Stimulated activated CD4-positive, alpha-beta T cell treated with anti-CD3 and anti-CD28 coated beads, Interleukin-1b, Interleukin-23, amount 100 ng/mL, for 1 hour (primary cell): Measurements from ENCODE around the gene DISP3.

Experiments
- DNase-seq, 2 donors: peaks; one replicate each; pipeline ENCODE4 v3.0.0-alpha.2; 2020; ENCODE audit warnings: low read depth in 2 of 2

The DISP3 gene

DNA sequence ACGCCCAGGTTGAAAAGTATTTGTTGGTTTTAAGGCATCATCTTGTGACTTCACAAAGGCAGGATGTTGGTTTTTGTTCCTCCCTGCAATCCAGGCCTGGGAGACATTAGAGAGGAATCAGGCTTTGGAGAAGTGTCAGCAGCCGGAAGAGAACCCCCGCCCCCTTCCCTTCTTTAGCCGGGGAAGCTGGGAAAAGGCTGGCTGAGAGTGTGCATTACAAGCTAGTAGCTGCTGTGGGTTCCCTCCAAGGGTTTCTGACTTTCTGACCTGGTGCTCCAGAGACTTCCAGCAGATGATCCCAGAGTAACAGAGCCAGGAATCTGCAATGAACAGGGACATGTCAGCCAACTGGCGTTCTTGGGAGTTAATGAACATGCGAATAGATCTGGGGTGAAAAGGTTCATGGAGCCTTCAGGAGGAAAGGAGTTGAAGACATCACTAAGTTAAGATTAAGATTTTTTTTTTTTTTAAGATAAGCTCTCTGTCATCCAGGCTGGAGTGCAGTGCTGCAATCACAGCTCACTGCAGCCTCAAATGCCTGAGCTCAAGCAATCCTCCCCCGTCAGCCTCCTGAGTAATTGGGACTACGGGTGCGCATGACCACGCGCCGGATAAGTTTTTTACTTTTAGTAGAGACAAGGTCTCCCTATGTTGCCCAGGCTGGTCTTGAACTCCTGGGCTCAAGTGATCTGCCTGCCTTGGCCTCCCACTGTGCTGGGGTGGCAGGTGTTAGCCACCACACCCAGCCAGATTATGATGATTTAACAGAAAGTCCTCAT, 7.5 kb downstream of the DISP3 start:
- DNase-seq, result no peak

DNA sequence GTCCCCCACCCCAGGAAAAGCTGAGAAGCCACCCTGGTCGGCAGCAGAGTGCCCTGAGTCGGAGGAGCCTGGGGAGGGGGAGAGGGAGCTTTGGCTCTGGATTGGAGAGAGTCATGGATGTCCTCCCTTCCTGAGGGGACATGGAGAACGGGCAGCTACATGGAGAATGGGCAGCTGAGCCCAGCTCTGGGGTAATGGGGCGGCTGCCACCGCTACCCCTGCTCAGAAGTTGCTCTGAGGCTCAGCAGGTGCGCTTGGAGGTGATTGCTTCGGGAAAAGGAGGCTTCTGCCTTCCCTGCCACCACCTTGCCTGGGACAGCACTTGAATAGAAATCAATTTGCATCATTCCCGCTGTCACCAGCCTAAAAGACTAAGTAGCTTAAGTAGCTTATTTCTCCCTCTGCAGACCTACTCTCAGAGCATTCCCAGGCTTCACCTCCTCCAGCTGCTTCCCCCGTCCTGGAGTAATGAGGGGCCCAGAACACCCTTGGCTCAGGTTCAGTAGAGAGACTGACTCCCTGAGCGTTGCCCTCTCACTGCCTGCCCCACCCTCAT, 8.3 kb downstream of the DISP3 start:
- DNase-seq, result no peak

DNA sequence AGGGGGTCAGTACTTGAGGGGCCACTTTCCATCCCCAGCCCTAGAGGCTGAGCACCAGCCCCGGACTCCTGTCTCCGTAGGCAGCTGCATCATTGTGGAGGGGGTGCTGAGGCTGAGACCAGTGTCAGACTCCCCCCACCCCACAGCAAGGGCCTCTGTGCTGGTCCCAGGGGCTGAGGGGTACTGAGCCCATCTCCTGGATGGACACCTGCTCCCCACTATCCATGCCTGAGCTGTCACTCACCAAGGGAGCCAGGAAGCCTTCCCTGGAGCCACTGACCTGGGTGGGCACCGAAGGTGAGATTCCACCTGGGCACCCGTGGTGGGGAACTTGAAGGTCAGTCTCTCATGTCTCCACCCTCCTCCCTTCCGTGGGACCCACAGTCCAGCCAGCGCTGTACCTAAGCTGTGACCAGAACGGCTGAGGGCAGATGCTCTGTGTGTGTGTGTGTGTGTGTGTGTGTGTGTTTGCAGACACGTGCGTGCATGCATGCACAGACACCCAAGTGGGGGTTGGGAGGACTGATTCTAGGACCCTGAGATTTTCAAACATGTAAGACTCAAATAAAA, 9.3 kb downstream of the DISP3 start:
- DNase-seq, result no peak

DNA sequence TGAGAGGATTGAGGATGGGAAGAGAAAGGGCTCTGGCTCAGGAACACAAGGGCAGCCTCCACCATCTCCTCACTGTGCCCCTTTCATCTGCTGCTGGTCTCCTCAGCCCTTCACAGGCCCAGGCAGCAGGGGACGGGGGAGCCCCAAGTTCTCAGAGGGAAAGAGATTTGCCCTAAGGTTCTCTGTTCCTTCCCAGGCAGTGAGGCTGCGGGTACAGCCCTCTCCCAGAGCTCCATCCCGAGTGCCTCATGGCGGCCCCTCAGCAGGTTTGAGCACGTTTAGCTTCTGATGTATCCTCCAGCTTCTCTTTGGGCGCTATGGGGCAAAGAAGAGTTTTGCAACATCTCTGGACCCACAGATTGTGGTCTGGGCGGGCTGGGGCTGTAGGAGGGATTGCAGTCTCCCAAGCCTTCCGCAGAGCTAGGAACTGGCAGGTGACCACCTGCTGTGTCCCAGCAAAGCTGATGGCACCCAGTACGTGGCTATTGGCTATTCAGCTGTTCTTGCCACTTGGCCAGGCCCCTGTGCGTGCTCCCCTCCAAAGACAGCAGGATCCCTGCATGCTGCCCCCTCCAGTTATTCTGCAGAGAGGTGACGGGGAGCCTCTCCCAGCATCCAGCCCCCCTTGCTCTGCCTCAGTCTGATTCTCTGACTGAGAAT, 10.1 kb downstream of the DISP3 start:
- no peak for DNase-seq

DNA sequence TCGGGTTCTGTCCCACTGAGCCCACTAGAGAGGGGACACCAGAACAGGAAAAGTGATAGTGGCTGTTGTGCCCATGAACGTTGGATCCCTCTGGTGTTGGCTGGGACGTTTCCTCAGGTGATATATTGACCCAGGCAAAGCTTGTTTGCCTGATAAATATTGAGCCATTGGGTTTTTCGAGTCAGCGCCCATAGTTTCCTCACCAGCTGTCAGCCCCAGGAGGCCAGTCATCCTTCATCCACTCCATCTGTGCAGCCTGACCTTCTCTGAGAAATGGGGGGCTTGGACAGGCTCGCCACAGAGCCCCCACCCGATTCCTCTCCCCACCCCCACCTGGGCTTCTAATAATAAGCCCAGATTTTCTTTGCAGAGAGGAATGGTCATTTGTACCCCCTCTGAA, 13.3 kb downstream of the DISP3 start:
- no peak for DNase-seq

DNA sequence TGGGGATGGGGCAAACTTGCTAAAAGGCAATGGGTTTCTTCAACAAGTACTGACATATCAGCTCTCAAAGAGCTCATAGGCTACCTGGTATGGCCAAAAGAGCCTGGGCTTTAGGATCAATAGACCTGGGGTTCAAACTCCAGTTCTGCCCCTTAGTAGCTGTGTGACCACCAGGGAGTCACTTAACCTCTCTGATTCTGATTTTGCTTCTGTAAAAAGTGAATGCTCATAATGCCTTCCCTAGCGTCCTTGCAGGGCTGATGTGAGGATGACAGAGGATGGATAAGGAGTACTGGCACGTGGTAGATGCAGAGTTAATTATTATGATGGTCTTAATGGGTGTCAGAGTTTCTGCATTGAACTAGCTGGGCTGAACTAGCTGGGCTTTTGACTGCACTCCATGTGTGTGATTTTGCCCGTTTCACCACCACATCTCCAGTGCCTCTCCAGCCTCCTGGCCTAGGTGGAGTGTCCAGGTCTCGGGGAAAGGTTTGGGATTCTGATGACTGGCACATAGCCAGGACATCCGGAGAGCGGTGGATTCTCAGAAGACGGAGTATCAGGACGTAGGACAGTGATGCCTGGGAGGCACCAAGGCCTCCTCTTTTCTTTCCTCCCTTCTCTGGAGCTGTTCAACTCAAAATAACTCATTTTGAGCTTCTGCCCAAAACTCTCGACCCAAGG, 15.2 kb downstream of the DISP3 start:
- no peak for DNase-seq

DNA sequence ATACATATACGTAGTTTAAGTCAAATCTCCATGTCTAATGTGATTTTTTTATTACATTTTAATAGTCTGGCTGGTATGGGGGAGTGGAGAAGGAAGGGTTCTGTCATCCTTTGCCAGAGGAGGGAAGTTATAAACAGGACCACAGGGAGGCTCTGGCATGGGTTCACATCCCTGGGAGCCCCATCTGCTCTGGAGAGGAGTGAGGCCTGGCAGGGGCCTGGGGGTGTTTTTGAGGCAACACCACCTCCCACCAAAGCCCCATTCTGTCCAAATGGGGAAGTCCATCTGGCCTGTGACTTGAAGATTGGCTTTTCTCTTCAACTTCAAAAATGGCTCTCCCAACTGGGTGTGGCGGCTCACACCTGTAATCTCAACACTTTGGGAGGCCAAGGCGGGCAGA, 15.8 kb downstream of the DISP3 start:
- no peak for DNase-seq

DNA sequence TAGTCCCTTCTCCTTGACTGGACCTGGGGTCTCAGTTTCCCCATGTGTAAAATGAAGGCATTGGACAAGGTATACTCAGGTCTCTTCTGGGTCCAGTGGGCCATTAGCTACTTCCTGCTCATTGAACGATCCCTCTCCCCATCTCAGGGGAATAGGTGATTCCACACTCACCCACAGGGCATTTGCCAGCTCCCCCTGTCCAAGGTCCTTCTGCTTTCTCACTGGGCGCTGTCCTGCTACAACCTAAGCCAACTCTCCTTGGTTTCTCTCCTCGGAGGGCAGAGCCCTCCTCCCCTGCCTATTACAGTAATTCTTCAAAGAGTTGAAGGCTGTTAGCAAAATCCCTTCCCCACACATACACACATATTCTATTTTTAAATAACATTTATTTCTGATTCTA, 16.6 kb downstream of the DISP3 start:
- DNase-seq, result no peak

DNA sequence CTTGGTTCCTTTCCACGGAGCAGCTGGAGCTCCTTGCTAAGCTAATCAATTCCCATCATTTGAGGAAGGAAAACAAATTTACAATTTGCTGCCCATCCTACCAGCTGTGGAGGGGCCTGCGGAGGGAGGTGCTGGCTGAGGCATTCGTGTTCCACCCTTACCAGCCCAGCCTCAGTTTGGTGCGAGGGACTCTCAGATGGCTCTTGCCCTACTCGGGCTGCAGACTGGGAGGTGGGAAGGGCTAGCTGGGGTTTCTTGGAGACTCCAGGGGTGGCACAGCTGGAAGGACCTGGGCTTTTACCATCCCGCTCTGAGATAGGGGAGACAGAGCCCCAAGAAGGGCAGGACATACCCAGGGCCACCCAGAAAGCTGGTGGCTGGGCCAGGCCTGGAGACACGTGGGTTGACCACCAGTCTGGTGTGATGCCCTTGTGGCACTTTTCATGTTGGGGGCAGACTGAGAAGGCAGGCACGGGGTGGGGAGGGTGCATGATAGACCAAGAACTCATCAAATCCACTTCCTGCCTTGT, 17.7 kb downstream of the DISP3 start:
- no peak for DNase-seq

DNA sequence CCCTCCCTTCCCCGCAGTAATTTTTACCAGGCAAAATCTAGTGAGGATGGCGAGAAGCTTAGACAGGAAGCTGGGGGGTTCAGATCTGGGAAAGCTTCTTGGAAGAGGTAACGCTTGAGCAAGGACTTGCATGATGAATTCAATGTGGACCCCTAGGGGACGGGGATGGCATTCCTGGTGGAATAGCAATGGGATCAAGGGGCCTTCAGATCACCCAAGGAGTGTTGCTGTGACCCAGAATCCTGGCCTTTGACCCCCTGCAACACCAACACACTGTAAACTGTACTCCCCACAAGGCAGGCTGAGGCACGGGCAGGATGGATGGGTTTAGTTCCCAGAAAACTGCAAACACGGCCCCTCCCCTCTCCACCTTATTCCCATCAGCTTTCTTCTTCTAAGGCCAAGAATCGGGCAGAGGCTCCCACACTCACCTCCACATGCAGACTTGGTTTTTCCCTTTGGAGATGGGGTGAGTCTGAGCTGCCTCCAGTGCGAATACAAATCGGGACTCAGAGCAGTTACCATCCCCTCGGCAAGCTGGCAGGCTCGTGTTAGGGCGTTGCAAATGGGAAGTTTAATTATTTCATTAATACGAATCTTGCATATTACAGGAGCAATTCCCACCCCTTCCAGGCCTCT, 20.1 kb downstream of the DISP3 start:
- no peak for DNase-seq

DNA sequence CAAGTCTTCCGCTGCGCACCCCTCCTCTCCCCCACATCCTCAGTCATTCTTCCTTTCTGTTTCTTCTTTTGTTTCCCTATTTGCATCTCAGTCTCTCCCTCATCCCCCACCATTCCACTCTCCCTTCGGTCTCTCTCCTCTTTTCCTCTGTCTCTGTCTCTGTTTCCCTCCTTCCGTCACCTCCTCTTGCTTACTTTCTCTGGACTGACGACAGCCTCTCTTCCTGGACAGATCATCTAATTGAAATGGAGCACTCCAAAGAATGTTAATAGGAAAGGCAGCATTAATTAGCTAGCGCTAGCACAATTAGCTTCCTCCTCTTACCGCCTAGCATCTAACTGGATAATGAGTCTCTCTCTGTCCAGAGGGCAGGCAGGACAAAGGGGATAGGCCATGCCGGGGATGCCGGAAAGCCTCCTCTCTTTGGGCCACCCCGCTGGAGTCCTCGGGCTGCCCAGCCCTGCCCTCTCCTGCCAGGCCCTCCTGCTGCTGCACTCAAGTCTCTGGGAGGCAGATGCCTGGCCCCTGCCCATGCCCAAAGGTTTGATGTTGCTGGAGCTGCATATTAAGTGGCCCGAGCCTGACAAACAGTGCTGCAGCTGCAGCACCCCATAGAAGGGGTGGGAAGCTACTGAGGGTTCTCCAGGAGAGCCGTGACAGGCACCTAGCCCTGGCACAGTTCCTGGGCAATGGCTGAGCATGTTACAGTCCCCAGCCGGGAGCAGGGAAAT, 20.8 kb downstream of the DISP3 start:
- DNase-seq, result no peak

DNA sequence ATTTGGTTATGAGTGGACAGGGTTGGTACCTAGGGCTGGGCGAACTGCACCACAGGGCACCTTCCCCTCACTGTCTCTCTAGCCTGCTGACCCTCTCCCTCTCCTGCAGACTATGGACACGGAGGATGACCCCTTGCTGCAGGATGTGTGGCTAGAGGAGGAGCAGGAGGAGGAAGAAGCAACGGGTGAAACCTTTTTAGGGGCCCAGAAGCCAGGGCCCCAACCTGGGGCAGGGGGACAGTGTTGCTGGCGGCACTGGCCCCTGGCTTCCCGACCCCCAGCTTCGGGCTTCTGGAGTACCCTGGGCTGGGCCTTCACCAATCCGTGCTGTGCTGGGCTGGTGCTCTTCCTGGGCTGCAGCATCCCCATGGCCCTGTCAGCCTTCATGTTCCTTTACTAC, 21.9 kb downstream of the DISP3 start:
- DNase-seq, result no peak

DNA sequence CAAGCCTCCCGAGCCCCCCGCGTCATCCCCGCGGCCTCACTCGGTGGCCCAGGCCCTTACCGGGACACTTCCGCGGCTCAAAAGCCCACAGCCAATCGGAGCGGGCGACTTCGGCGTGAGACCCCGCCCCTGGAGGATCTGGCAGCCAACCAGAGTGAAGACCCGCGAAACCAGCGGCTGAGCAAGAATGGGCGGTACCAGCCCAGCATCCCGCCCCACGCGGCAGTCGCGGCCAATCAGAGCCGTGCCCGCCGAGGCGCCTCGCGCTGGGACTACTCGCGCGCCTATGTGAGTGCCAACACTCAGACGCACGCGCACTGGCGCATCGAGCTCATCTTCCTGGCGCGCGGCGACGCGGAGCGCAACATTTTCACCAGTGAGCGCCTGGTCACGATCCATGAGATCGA, 22.5 kb downstream of the DISP3 start:
- no peak for DNase-seq

DNA sequence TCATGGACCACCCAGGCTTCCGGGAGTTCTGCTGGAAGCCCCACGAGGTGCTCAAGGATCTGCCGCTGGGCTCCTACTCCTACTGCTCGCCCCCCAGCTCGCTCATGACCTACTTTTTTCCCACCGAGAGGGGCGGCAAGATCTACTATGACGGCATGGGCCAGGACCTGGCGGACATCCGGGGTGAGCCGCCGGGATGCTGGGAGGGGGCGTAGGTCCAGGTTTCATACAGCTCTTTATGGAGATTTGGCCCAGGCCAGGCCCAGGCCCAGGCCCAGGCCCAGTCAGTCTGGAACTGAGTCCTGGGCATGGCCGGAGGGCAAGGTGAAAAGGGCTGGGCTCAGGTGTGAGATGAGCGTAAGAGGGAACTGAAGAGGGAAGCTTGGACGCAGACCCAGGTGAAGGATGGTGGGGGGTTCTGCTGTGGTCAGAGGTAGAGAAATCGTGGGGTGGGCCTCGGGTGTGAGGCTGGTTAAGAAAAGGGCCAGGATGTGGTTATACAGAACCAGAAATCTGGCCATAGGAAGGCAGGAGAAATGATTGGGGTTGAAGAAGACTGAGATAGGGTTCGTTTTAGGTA, 23.0 kb downstream of the DISP3 start:
- DNase-seq, result no peak

DNA sequence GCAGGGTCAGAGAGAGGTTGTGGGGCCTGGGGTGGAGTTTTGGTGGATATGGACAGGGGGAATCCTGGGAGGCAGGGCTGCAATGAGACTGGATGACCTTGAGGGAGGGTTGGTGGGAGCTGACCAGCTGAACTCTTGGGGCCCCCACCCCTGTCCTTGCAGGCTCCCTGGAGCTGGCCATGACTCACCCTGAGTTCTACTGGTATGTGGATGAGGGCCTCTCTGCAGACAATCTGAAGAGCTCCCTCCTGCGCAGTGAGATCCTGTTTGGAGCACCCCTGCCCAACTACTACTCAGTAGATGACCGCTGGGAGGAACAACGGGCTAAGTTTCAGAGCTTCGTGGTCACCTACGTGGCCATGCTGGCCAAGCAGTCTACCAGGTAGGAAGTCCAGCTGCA, 23.6 kb downstream of the DISP3 start:
- no peak for DNase-seq

DNA sequence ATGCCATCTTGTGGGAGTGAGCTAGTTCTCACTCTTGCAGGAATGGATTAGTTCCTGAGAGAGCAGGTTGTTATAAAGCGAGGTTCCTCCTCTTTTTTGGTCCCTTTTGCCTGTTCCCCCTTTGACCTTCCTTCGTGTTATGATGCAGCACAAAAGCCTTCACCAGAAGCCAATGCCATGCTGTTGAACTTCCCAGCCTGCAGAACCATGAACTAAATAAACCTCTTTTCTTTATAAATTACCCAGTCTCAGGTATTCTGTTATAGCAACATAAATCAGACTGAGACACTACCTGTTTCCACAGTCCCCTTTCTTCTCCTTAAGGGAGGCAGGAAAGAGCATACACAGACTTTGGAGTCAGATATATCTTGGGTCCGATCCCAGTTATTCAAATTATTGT, 25.6 kb downstream of the DISP3 start:
- DNase-seq, result no peak

DNA sequence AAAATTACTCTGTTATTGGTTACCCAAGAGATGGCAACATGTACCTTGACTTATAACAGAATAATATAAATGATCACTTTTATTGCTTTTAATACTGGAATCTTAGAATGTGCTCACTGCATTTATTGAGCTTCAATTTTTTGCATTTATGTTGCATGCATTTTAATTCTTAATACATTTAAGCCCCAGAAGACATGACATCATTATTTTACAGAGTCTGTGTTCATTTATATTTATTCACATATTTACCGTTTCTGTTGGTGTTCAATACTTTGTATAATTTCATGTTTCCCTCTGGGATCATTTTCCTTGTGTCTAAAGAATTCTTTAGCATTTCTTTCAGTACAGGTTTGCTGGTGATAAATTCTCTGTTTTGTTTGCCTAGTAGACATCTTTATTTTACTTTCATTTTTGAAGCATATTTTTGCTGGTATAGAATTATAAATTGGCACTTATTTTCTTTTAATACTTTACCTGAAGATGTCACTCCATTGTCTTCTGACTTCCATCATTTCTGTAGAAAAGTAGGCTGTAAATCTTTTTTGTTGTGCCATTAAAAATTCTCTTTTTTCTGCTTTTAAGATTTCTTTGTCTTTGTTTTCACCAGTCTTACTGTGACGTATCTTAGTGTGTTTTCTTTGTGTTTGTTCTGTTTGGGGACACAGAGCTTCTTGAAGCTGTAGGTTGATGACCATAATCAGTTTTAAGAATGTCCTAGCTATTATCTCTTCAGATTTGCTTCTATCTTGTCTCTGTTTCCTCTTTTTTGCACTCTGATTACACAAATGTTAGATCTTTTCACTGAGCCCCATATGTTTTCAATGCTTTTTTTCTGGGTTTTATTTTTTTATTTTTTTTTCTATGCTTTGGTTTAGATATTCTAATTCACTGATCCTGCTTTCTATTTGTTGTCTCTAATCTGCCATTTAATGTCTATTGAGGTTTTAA, 26.9 kb downstream of the DISP3 start:
- DNase-seq, result no peak

DNA sequence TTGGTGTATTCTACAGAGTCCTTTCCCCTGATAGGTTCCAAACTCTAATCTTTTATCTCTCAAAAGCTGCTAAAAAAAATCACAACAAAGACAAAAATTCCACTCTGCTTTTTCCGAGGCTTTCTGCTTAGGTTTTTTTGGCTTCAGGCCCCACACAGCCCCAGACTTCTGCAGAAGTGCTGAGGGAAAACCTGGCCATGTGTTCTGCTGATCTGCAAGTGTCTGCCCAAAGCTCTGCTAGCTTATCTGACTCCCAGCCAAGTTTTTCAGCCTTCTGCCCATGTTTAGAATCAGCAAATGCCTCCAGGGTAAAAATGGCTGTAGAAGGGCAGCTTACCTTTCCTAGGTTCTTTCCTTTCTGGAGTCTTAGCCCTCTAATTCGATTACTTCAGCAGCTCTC, 28.4 kb downstream of the DISP3 start:
- no peak for DNase-seq

DNA sequence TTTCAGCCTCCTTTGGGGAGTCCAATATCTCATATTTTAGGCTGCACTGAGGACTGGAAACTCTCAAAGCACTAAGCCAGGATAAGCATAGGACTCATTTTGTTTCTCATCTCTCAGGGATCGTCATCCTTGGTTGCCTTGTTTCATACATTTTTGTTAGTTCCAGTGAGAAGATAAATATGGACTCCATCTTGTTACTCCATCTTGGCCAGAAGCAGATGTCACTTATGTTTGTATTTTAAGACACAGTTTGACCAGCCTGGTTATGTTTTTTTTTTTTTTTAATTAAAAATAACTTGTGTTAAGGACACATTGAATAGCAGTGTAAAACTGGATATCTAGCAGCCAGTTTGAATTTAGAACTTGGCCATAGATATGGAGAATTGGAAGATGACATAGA, 34.7 kb downstream of the DISP3 start:
- no peak for DNase-seq
